GM18858 (cell line): Measurements from ENCODE around the gene LIF.

Experiments used
- ATAC-seq: cut with Tn5 transposase; IDR thresholded peaks from one replicate; pipeline ENCODE4 v1.9.1; 2021; ENCODE audit not compliant: unreplicated experiment

Gene LIF

DNA sequence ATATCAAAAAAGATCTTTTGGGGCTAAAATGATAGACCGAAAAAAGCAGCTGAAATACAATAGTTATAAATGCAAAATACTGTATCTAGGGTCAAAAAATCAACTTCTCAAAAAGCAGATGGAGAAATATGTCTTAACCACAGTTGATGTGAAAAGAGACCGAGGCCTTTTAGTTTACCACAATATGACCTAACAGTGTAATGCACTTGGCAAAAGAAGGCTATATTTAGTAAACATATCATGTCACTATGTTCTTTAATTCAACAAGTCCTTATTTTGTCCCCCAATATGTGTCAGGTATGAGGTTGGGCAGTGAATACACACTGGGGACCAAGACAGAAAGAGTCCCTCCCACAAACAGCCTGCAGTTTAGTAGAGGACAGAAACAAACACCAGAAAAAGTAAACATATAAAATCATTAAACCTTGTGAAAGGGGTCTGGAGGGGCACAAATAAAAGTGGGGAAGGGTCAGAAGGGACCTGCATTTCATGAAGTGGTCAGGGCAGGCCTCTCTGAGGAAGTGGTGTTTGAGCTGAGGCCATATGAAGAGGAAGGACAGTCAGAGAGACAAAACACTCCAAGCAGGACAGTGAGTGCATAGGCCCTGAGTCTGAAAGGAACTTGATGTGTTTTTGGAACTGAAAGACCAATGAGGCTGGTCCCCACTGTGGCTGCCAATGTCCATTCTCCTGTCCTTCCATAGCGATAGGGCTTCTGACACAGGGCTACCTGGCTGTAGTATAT is 53.4 kb downstream of the LIF start:
- no peak for ATAC-seq

DNA sequence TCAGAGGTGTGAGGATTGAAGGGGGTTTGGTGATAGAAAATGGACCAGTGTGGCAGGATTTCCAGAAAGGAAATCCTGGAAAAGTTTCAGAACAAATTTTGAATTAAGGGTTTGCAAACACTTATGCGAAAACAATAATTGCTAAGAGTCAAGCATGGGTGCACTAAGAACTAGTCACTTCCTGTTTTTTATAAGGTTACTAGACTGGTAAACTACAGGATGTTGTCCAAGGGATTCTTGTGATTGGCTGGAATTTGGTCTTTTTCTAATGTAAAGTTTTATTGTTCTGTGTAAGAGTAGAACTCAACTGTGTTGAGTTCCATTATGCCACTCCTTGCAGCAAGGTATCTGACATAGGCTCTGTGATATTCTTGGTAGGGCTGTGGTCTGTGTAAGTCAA is 54.1 kb downstream of the LIF start:
- ATAC-seq, result no peak

DNA sequence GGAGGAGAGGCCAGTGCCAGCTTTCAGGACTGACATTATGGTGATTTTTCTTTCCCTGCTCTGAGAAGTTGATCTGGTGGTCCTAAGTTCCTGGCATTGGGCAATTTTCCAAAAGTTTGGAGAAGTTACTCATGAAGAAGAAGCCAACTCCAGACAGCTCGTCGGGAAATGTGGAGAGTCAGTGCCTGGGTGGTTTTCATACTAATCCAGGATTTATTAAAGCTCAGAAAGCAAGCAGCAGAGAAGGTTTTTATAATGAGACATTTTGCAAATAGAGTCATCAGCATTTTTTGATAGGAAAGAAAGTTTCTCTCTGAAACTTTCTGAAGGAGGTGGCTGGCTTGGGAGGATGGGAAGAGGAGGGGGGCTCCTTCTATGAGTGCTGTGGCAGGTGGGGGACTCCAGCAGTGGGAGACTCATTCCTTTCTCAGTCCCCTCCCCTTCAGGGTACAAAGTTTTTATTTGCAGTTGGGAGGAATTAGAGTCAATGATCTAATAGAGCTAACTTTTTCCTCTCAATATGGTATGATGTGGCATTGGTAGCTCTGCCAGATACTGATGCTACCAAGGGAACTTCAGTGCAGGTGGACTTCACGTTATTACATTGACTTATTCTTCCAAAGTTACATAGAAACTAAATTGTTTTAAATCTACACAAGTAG is 55.4 kb downstream of the LIF start:
- no peak for ATAC-seq

DNA sequence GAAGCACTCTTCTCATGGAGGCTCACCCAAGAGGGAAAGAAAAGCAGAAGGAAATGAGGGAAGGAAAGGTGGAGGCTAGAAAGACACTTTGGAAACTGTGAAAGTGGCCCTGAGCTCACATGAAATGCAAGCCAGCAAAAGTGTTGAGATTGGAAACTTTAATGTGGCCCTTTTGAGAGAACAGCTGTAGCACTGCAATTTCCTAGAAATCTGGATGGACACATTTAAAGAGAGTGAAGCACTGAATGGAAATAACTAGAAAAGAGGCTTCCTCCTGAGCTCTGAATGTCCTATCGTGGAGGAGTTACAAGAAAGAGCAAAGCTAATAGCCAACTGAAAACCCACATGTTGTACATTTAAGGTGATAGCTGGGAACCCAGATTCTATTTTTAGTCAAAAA is 56.0 kb downstream of the LIF start:
- no peak for ATAC-seq
